Trophoblast cell (in vitro differentiated cells and primary cell): ENCODE results near the gene PRPF18.

Source experiments
- DNase-seq, 2 donors: peaks; one replicate each; pipeline ENCODE4 v3.0.0-alpha.2; 2016
- H2AFZ ChIP-seq: 2 replicates; pipeline ENCODE4 v1.6.1; 2013; ENCODE audit warnings: low read length, moderate library complexity, mild to moderate bottlenecking; ENCODE audit not compliant: insufficient read depth, poor library complexity
- H2AK5ac ChIP-seq: 2 replicates; pipeline ENCODE4 v1.6.1; 2013; ENCODE audit warnings: mild to moderate bottlenecking, low read length
- H2BK120ac ChIP-seq: 2 replicates; pipeline ENCODE4 v1.6.1; 2013; ENCODE audit warnings: low read length, mild to moderate bottlenecking, moderate library complexity; ENCODE audit not compliant: insufficient read depth, poor library complexity
- H2BK12ac ChIP-seq: 2 replicates; pipeline ENCODE4 v1.6.1; 2013; ENCODE audit warnings: mild to moderate bottlenecking, low read length, moderate library complexity
- H2BK5ac ChIP-seq: 2 replicates; pipeline ENCODE4 v1.6.1; 2013; ENCODE audit warnings: low read length, low read depth, moderate library complexity, mild to moderate bottlenecking; ENCODE audit not compliant: poor library complexity
- H3K14ac ChIP-seq: 2 replicates; pipeline ENCODE4 v1.6.1; 2013; ENCODE audit warnings: mild to moderate bottlenecking, low read length
- H3K18ac ChIP-seq: 2 replicates; pipeline ENCODE4 v1.6.1; 2013; ENCODE audit warnings: mild to moderate bottlenecking, low read length
- H3K23ac ChIP-seq: 2 replicates; pipeline ENCODE4 v1.6.1; 2013; ENCODE audit warnings: low read length
- H3K27ac ChIP-seq: 2 replicates; pipeline ENCODE4 v1.5.1; 2013; ENCODE audit warnings: low read depth, mild to moderate bottlenecking, inconsistent platforms, low read length, moderate library complexity
- H3K27me3 ChIP-seq: 2 replicates; pipeline ENCODE4 v1.6.1; 2013; ENCODE audit warnings: inconsistent platforms, mild to moderate bottlenecking, low read length, moderate library complexity; ENCODE audit not compliant: insufficient read depth
- H3K36me3 ChIP-seq, 2 experiments: 1 replicate in 1 of 2; 2 replicates in 1 of 2; pipeline ENCODE4 v1.6.1; 2013; ENCODE audit warnings: low read length in 2 of 2, mild to moderate bottlenecking in 2 of 2, moderate library complexity in 1 of 2; ENCODE audit not compliant: insufficient read depth in 2 of 2, control insufficient read depth in 1 of 2
- H3K4ac ChIP-seq: 2 replicates; pipeline ENCODE4 v1.6.1; 2013; ENCODE audit warnings: low read depth, mild to moderate bottlenecking, low read length, moderate library complexity
- H3K4me1 ChIP-seq, 2 experiments: 1 replicate in 1 of 2; 2 replicates in 1 of 2; pipeline ENCODE4 v1.6.1; 2013; ENCODE audit warnings: low read length in 2 of 2, mild to moderate bottlenecking in 2 of 2, moderate library complexity in 1 of 2; ENCODE audit not compliant: insufficient read depth in 2 of 2, control insufficient read depth in 1 of 2
- H3K4me2 ChIP-seq: 2 replicates; pipeline ENCODE4 v1.6.1; 2013; ENCODE audit warnings: inconsistent platforms, mild to moderate bottlenecking, low read length, moderate library complexity
- H3K4me3 ChIP-seq: 2 replicates; pipeline ENCODE4 v1.5.1; 2013; ENCODE audit warnings: mild to moderate bottlenecking, low read depth, low read length, inconsistent platforms
- H3K79me1 ChIP-seq: one replicate; pipeline ENCODE4 v1.6.1; 2013; ENCODE audit warnings: low read length
- H3K79me2 ChIP-seq: 2 replicates; pipeline ENCODE4 v1.6.1; 2013; ENCODE audit warnings: low read length, mild to moderate bottlenecking; ENCODE audit not compliant: control insufficient read depth, insufficient read depth, poor library complexity
- H3K9ac ChIP-seq: 2 replicates; pipeline ENCODE4 v1.6.1; 2013; ENCODE audit warnings: mild to moderate bottlenecking, low read length
- H3K9me3 ChIP-seq: 2 replicates; pipeline ENCODE4 v1.6.1; 2013; ENCODE audit warnings: low read depth, mild to moderate bottlenecking, control low read depth, inconsistent platforms, low read length; ENCODE audit not compliant: insufficient read depth
- H4K12ac ChIP-seq: 2 replicates; pipeline ENCODE4 v1.6.1; 2013; ENCODE audit warnings: low read depth, mild to moderate bottlenecking, low read length, moderate library complexity
- H4K8ac ChIP-seq: 2 replicates; pipeline ENCODE4 v1.6.1; 2013; ENCODE audit warnings: low read depth, mild to moderate bottlenecking, low read length, moderate library complexity
- H4K91ac ChIP-seq: one replicate; pipeline ENCODE4 v1.6.1; 2013; ENCODE audit warnings: low read depth, mild to moderate bottlenecking, low read length, moderate library complexity
- WGBS: extraction: QIAGEN DNeasy Blood & Tissue Kit; methylation state at CpG from one replicate; pipeline ENCODE4 v1.1.7; 2013; ENCODE audit warnings: missing lambda C conversion rate; ENCODE audit not compliant: insufficient read length, insufficient coverage; ENCODE audit errors: extremely low coverage; 5-methylcytosine and 5-hydroxymethylcytosine counted together

PRPF18 gene

DNA sequence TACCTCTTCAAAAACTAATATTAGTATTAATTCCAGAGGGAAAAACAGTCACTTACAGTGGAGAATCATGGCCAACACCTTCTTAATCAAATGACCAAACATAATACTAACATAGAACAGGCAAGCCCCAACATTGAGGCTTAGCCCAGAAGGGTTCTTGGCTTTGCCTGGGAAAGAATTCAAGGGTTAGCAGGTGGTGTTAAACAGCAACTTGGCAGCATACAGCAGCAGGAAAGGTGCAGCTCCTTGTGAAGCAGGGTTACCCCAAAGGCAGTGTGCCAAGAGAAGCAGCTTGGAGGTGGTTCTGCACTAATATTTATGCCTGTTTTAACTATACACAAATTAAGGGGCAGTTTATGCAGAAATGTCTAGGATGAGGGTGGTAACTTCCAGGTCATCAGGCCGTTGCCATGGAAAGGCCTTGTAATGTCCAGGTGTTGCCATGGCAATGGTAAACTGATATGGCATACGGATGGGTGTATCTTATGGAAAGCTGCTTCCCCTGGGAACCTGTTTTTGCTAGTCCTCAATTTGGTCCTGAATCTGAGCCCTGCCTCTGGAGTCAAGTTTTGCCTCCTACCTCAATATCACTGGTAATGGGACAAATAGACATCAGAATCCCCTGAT lies 30.8 kb upstream of the PRPF18 start:
- no peaks in the 10 kb centered on the region for H3K79me1 ChIP-seq
- H3K14ac ChIP-seq = no peak overlapping the region
- H4K8ac ChIP-seq = no peak overlapping the region
- H3K27ac ChIP-seq = no peak overlapping the region
- no peak overlapping the region for H3K4me3 ChIP-seq
- no peak overlapping the region for H2AK5ac ChIP-seq
- peak in 1 of 2 donors; percentile 4 for DNase-seq
- H2AFZ ChIP-seq = no peak overlapping the region
- no peaks in the 10 kb centered on the region for H3K79me2 ChIP-seq
- H3K4me2 ChIP-seq = no peak overlapping the region
- no peak overlapping the region for H2BK12ac ChIP-seq
- no CpG with 5 or more reads among the region's 2 CpGs for WGBS
- no peaks in the 10 kb centered on the region for H3K27me3 ChIP-seq
- H3K36me3 ChIP-seq = no peaks in the 10 kb centered on the region
- H4K12ac ChIP-seq = no peak overlapping the region
- H3K4me1 ChIP-seq = no peaks in the 10 kb centered on the region
- H3K18ac ChIP-seq = no peak overlapping the region
- no peak overlapping the region for H3K9ac ChIP-seq
- H3K9me3 ChIP-seq = no peaks in the 10 kb centered on the region
- no peak overlapping the region for H2BK120ac ChIP-seq
- no peak overlapping the region for H3K23ac ChIP-seq
- no peak overlapping the region for H2BK5ac ChIP-seq
- no peak overlapping the region for H4K91ac ChIP-seq
- H3K4ac ChIP-seq = no peak overlapping the region

DNA sequence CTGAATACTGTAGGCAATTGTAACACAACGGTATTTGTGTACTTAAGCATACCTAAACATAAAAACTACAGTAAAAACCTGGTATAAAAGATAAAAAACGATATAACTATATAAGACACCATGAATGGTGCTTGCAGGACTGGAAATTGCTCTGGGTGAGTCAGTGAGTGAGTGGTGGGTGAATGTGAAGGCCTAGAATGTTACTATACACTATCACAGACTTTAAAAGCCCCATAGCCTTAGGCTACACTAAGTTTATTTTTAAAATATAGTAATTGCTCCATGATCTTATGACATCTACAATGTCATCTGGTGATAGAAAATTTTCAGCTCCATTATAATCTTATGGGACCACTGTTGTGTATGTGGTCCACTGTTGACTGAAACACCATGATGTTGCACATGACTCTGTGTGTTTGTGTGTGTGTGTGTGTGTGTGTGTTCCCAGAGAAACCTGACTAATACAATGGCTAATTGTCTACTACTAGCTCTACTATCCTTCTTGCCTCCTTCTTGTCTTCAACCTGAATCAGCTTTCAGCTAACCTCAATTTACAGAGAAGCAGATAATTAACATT lies 27.6 kb upstream of the PRPF18 start:
- Histone ChIP-seq H3K9ac (no peak overlapping the region), H2BK5ac (no peak overlapping the region), H2AK5ac (no peak overlapping the region), H2AFZ (no peak overlapping the region), H3K79me2 (no peaks in the 10 kb centered on the region), H3K36me3 (no peaks in the 10 kb centered on the region), H2BK12ac (no peak overlapping the region), H3K79me1 (no peaks in the 10 kb centered on the region), H3K23ac (no peak overlapping the region), H4K12ac (no peak overlapping the region), H4K8ac (no peak overlapping the region), H3K4ac (no peak overlapping the region), H3K9me3 (peaks cover 4% of the 10 kb centered on the region), H3K27ac (no peak overlapping the region), H2BK120ac (no peak overlapping the region), H3K14ac (no peak overlapping the region), H3K27me3 (no peaks in the 10 kb centered on the region), H3K18ac (no peak overlapping the region), H4K91ac (no peak overlapping the region), H3K4me2 (no peak overlapping the region), H3K4me3 (no peak overlapping the region), H3K4me1 (no peaks in the 10 kb centered on the region)
- no CpG with 5 or more reads among the region's 2 CpGs for WGBS
- peak in 1 of 2 donors; percentile 28 for DNase-seq

DNA sequence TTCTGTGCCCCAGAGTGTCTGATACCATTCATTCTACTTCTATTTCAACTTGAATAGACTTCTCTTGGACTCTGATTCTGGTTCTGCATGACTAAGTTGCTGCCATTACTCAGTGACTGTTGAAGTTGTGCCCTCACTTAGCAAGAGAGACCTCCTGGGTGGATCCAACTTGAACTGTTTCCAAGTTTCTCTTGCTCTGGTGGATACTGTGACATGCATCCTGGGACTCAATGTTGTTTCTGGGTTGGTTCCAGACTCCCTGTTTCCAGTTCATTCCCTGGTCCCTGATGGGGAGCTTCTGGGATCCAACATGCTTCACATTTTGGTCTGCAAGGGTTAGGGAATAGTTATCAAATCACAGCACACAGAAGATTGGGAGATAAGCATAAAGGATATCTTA lies 26.2 kb upstream of the PRPF18 start:
- H3K18ac ChIP-seq = no peak overlapping the region

DNA sequence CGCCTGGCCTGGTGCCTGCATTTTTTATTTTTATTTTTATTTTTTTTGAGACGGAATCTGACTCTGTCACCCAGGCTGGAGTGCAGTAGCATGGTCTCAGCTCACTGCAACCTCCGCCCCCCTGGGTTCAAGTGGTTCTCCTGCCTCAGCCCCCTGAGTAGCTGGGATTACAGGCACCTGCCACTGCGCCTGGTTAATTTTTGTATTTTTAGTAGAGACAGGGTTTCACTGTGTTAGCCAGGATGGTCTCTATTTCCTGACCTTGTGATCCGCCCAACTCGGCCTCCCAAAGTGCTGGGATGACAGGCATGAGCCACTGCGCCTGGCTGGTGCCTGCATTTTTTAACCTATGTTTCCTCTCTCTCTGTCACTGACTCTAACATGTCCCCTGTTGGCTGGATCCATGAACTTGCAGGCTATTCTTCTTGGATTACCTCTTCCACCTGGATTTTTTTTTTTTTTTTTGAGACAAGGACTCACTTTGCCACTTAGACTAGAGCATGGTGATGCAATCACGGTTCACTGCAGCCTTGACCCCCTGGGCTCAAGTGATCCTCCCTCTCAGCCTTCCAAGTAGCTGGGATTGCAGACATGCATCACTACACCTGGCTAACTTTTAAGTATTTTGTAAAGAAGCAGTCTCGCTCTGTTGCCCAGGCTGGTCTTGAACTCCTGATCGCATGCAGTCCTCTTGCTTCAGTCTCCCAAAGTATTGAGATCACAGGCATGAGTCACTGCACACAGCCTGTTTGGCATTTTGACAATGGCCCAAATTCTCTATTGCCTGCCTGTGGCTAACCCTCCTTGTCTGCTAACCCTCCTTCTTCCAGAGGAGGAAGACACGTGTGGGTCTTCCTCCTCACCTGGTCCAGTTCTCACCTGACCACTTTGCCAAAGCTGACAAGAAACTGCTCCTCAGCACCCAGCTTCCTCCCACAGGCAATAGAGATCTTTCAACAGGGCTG lies 23.0 kb upstream of the PRPF18 start:
- no peak overlapping the region for H3K14ac ChIP-seq
- no peaks in the 10 kb centered on the region for H3K79me2 ChIP-seq
- no peak overlapping the region for H4K12ac ChIP-seq
- DNase-seq = no peak
- H4K8ac ChIP-seq = no peak overlapping the region
- H3K4me3 ChIP-seq = no peak overlapping the region
- no peak overlapping the region for H2BK5ac ChIP-seq
- H2AK5ac ChIP-seq = no peak overlapping the region
- H2BK120ac ChIP-seq = no peak overlapping the region
- no peak overlapping the region for H3K4me2 ChIP-seq
- H3K36me3 ChIP-seq = no peaks in the 10 kb centered on the region
- no peak overlapping the region for H4K91ac ChIP-seq
- H3K18ac ChIP-seq = no peak overlapping the region
- no peak overlapping the region for H3K9ac ChIP-seq
- no peak overlapping the region for H3K4ac ChIP-seq
- no peaks in the 10 kb centered on the region for H3K4me1 ChIP-seq
- H3K27ac ChIP-seq = no peak overlapping the region
- H3K23ac ChIP-seq = no peak overlapping the region
- H3K27me3 ChIP-seq = no peaks in the 10 kb centered on the region
- WGBS = no CpG with 5 or more reads among the region's 11 CpGs
- no peak overlapping the region for H2BK12ac ChIP-seq
- H2AFZ ChIP-seq = no peak overlapping the region
- peaks cover 5% of the 10 kb centered on the region for H3K9me3 ChIP-seq
- H3K79me1 ChIP-seq = no peaks in the 10 kb centered on the region

More for the DNA sequence above, 26.2 kb upstream of the PRPF18 start:
- Histone ChIP-seq H3K9me3 (peaks cover 5% of the 10 kb centered on the region), H3K4me3 (no peak overlapping the region), H3K36me3 (no peaks in the 10 kb centered on the region), H3K4me1 (no peaks in the 10 kb centered on the region), H2BK120ac (no peak overlapping the region), H4K91ac (no peak overlapping the region), H2BK12ac (no peak overlapping the region), H3K4me2 (no peak overlapping the region), H3K9ac (no peak overlapping the region), H3K27me3 (no peaks in the 10 kb centered on the region), H3K27ac (no peak overlapping the region), H4K8ac (no peak overlapping the region), H3K4ac (no peak overlapping the region), H3K23ac (no peak overlapping the region), H2AFZ (no peak overlapping the region), H3K79me2 (no peaks in the 10 kb centered on the region), H4K12ac (no peak overlapping the region), H2BK5ac (no peak overlapping the region), H2AK5ac (no peak overlapping the region), H3K14ac (no peak overlapping the region), H3K79me1 (no peaks in the 10 kb centered on the region)
- DNase-seq = no peak
